WTC11 (cell line): ENCODE results near the gene TUBA3E. TPM values are rescaled to one million over a fixed set of nuclear protein-coding genes. Genes with fewer than 3 reads are reported as not detected.

Source experiments
- ATAC-seq: fragments of 200-7000 bp; cut with Tn5 transposase; 2 replicates; pipeline ENCODE4 v1.10.0; 2021; ENCODE audit warnings: mild to moderate bottlenecking, moderate library complexity
- CTCF ChIA-PET: fragments of 300-600 bp; sonication (Branson Sonifier 250); formaldehyde crosslinking; loops from one replicate; lab custom pipeline; 2021; ENCODE audit warnings: antibody characterized with exemption; lab: Charles Lee
- POLR2A ChIA-PET: fragments of 350-600 bp; sonication (Branson Sonifier 250); formaldehyde crosslinking; loops from one replicate; lab custom pipeline; 2021; ENCODE audit warnings: antibody characterized with exemption; lab: Charles Lee
- DNase-seq: peaks from one replicate; pipeline ENCODE4 v3.0.0; 2021; ENCODE audit warnings: low spot score
- H3K27ac Mint-ChIP-seq: 2 replicates; pipeline ENCODE4 v1.8.0; 2021; ENCODE audit warnings: mixed read lengths
- H3K27me3 Mint-ChIP-seq: 2 replicates; pipeline ENCODE4 v1.8.0; 2021; ENCODE audit warnings: low read depth, mild to moderate bottlenecking, moderate library complexity, mixed read lengths
- H3K36me3 Mint-ChIP-seq: 2 replicates; pipeline ENCODE4 v1.8.0; 2021; ENCODE audit warnings: mixed read lengths
- H3K4me1 Mint-ChIP-seq: 2 replicates; pipeline ENCODE4 v1.8.0; 2022; ENCODE audit warnings: mixed read lengths
- H3K4me3 Mint-ChIP-seq: 2 replicates; pipeline ENCODE4 v1.8.0; 2021; ENCODE audit warnings: mild to moderate bottlenecking, moderate library complexity, mixed read lengths
- H3K9me3 Mint-ChIP-seq: 2 replicates; pipeline ENCODE4 v1.8.0; 2021; ENCODE audit warnings: mixed read lengths
- CREB1 ChIP-seq: sonication (generic); formaldehyde crosslinking; IDR thresholded peaks from 2 replicates; pipeline ENCODE4 v1.8.0; 2023; ENCODE audit warnings: mild to moderate bottlenecking, missing genetic modification reagents
- ETV6 ChIP-seq: sonication (generic); formaldehyde crosslinking; IDR thresholded peaks from 2 replicates; pipeline ENCODE4 v1.8.1; 2022; ENCODE audit warnings: mild to moderate bottlenecking, missing genetic modification reagents
- GRHL2 ChIP-seq: fragments of 250-450 bp; sonication (Bioruptor Pico); IDR thresholded peaks from 2 replicates; pipeline ENCODE4 v1.8.0; 2022; ENCODE audit warnings: mild to moderate bottlenecking, moderate library complexity; ENCODE audit not compliant: insufficient replicate concordance, severe bottlenecking
- JAZF1 ChIP-seq: fragments of 250-450 bp; sonication (Bioruptor Pico); IDR thresholded peaks from 2 replicates; pipeline ENCODE4 v1.9.0; 2021; ENCODE audit warnings: moderate library complexity, mild to moderate bottlenecking, inconsistent platforms
- MAX ChIP-seq: sonication (generic); formaldehyde crosslinking; IDR thresholded peaks from 2 replicates; pipeline ENCODE4 v1.8.0; 2022; ENCODE audit warnings: mild to moderate bottlenecking, missing genetic modification reagents
- MXD4 ChIP-seq: fragments of 250-450 bp; sonication (Bioruptor Pico); IDR thresholded peaks from 2 replicates; pipeline ENCODE4 v1.8.0; 2021; ENCODE audit warnings: mild to moderate bottlenecking, moderate library complexity, borderline replicate concordance
- MYBL2 ChIP-seq: sonication (generic); formaldehyde crosslinking; IDR thresholded peaks from 2 replicates; pipeline ENCODE4 v1.8.1; 2023; ENCODE audit warnings: mild to moderate bottlenecking, moderate library complexity, missing genetic modification reagents
- NR2C2 ChIP-seq: sonication (generic); formaldehyde crosslinking; IDR thresholded peaks from 2 replicates; pipeline ENCODE4 v1.8.0; 2022; ENCODE audit warnings: mild to moderate bottlenecking, missing genetic modification reagents
- PRDM15 ChIP-seq: sonication (generic); formaldehyde crosslinking; IDR thresholded peaks from 2 replicates; pipeline ENCODE4 v1.8.0; 2022; ENCODE audit warnings: missing genetic modification reagents
- SOX15 ChIP-seq: fragments of 250-450 bp; sonication (Bioruptor Pico); IDR thresholded peaks from 2 replicates; pipeline ENCODE4 v1.9.0; 2021; ENCODE audit warnings: mild to moderate bottlenecking
- USF2 ChIP-seq: sonication (generic); formaldehyde crosslinking; IDR thresholded peaks from 2 replicates; pipeline ENCODE4 v1.8.1; 2023; ENCODE audit warnings: mild to moderate bottlenecking, missing genetic modification reagents, moderate library complexity
- ZMAT4 ChIP-seq: fragments of 250-450 bp; sonication (Bioruptor Pico); IDR thresholded peaks from 2 replicates; pipeline ENCODE4 v1.9.0; 2021; ENCODE audit warnings: mild to moderate bottlenecking
- ZNF121 ChIP-seq: sonication (generic); formaldehyde crosslinking; IDR thresholded peaks from 2 replicates; pipeline ENCODE4 v1.8.0; 2023; ENCODE audit warnings: missing genetic modification reagents
- ZNF396 ChIP-seq: fragments of 250-450 bp; sonication (Bioruptor Pico); IDR thresholded peaks from 2 replicates; pipeline ENCODE4 v1.8.0; 2021; ENCODE audit warnings: mild to moderate bottlenecking, moderate library complexity, borderline replicate concordance
- ZNF425 ChIP-seq: fragments of 250-450 bp; sonication (Bioruptor Pico); conservative IDR thresholded peaks from 2 replicates; pipeline ENCODE4 v1.9.0; 2021; ENCODE audit warnings: mild to moderate bottlenecking
- ZNF512 ChIP-seq: sonication (generic); formaldehyde crosslinking; IDR thresholded peaks from 2 replicates; pipeline ENCODE4 v1.8.1; 2022; ENCODE audit warnings: missing genetic modification reagents, borderline replicate concordance
- total RNA-seq: library from RNA; stranded (reverse); gene quantifications from 3 replicates; pipeline ENCODE4 v1.2.3, GENCODE V29; 2021
- TF ChIP-seq, protein P1 (sequence below): fragments of 250-450 bp; sonication (Bioruptor Pico); IDR thresholded peaks from 2 replicates; pipeline ENCODE4 v1.9.0; 2021; ENCODE audit warnings: mild to moderate bottlenecking
- TF ChIP-seq, protein P2 (sequence below): fragments of 250-450 bp; sonication (Bioruptor Pico); IDR thresholded peaks from 2 replicates; pipeline ENCODE4 v1.8.0; 2021; ENCODE audit warnings: mild to moderate bottlenecking
- TF ChIP-seq, protein P3 (sequence below): sonication (generic); formaldehyde crosslinking; IDR thresholded peaks from 2 replicates; pipeline ENCODE4 v1.8.0; 2023; ENCODE audit warnings: mild to moderate bottlenecking, missing genetic modification reagents

The TUBA3E gene
- total RNA-seq, 1 experiment from 2014 or later = not detected

- H3K27ac Mint-ChIP-seq = no peak overlapping the region
- ChIA-PET CTCF (no interaction called here), POLR2A (no interaction called here)
- DNase-seq (no peak), ATAC-seq (no peak)
- peaks cover 7% of the 10 kb centered on the region for H3K4me1 Mint-ChIP-seq
- H3K27me3 Mint-ChIP-seq = no peaks in the 10 kb centered on the region
- TF ChIP-seq GRHL2 (CRISPR knock-in tag) (no peak), MXD4 (no peak), MAX (CRISPR knock-in tag) (no peak), ZNF121 (CRISPR knock-in tag) (0 out of 2 replicates have a peak, but pooled peaks have one; percentile 20), PRDM15 (CRISPR knock-in tag) (no peak)
- TF ChIP-seq, protein P1, sequence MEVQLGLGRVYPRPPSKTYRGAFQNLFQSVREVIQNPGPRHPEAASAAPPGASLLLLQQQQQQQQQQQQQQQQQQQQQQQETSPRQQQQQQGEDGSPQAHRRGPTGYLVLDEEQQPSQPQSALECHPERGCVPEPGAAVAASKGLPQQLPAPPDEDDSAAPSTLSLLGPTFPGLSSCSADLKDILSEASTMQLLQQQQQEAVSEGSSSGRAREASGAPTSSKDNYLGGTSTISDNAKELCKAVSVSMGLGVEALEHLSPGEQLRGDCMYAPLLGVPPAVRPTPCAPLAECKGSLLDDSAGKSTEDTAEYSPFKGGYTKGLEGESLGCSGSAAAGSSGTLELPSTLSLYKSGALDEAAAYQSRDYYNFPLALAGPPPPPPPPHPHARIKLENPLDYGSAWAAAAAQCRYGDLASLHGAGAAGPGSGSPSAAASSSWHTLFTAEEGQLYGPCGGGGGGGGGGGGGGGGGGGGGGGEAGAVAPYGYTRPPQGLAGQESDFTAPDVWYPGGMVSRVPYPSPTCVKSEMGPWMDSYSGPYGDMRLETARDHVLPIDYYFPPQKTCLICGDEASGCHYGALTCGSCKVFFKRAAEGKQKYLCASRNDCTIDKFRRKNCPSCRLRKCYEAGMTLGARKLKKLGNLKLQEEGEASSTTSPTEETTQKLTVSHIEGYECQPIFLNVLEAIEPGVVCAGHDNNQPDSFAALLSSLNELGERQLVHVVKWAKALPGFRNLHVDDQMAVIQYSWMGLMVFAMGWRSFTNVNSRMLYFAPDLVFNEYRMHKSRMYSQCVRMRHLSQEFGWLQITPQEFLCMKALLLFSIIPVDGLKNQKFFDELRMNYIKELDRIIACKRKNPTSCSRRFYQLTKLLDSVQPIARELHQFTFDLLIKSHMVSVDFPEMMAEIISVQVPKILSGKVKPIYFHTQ (CRISPR knock-in tag) = no peak
- H3K36me3 Mint-ChIP-seq = no peaks in the 10 kb centered on the region
- no peak overlapping the region for H3K4me3 Mint-ChIP-seq
- H3K9me3 Mint-ChIP-seq = no peaks in the 10 kb centered on the region
Observed at GRCh38 chr2:130187268-130187667, 11.0 kb downstream of the TUBA3E start.

GRCh38 chr2:130186391-130186790, 11.8 kb downstream of the TUBA3E start:
- Mint-ChIP-seq H3K36me3 (no peaks in the 10 kb centered on the region), H3K27me3 (no peaks in the 10 kb centered on the region), H3K9me3 (no peaks in the 10 kb centered on the region), H3K27ac (no peak overlapping the region), H3K4me3 (no peak overlapping the region), H3K4me1 (peaks cover 7% of the 10 kb centered on the region)
- ChIA-PET CTCF (no interaction called here), POLR2A (no interaction called here)
- ATAC-seq (no peak), DNase-seq (no peak)
- TF ChIP-seq, protein P2, sequence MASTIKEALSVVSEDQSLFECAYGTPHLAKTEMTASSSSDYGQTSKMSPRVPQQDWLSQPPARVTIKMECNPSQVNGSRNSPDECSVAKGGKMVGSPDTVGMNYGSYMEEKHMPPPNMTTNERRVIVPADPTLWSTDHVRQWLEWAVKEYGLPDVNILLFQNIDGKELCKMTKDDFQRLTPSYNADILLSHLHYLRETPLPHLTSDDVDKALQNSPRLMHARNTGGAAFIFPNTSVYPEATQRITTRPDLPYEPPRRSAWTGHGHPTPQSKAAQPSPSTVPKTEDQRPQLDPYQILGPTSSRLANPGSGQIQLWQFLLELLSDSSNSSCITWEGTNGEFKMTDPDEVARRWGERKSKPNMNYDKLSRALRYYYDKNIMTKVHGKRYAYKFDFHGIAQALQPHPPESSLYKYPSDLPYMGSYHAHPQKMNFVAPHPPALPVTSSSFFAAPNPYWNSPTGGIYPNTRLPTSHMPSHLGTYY = no peak
- TF ChIP-seq ZNF425 (CRISPR knock-in tag) (no peak), CREB1 (CRISPR knock-in tag) (no peak), USF2 (CRISPR knock-in tag) (no peak), ZNF512 (no peak), ZMAT4 (no peak), ZNF396 (CRISPR knock-in tag) (no peak), SOX15 (CRISPR knock-in tag) (no peak), MYBL2 (CRISPR knock-in tag) (no peak), JAZF1 (CRISPR knock-in tag) (no peak), NR2C2 (CRISPR knock-in tag) (no peak), ETV6 (CRISPR knock-in tag) (no peak)
- TF ChIP-seq, protein P3, sequence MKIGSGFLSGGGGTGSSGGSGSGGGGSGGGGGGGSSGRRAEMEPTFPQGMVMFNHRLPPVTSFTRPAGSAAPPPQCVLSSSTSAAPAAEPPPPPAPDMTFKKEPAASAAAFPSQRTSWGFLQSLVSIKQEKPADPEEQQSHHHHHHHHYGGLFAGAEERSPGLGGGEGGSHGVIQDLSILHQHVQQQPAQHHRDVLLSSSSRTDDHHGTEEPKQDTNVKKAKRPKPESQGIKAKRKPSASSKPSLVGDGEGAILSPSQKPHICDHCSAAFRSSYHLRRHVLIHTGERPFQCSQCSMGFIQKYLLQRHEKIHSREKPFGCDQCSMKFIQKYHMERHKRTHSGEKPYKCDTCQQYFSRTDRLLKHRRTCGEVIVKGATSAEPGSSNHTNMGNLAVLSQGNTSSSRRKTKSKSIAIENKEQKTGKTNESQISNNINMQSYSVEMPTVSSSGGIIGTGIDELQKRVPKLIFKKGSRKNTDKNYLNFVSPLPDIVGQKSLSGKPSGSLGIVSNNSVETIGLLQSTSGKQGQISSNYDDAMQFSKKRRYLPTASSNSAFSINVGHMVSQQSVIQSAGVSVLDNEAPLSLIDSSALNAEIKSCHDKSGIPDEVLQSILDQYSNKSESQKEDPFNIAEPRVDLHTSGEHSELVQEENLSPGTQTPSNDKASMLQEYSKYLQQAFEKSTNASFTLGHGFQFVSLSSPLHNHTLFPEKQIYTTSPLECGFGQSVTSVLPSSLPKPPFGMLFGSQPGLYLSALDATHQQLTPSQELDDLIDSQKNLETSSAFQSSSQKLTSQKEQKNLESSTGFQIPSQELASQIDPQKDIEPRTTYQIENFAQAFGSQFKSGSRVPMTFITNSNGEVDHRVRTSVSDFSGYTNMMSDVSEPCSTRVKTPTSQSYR (CRISPR knock-in tag) = no peak
